ENCODE results near the gene CYFIP1. TPM values are rescaled to one million over a fixed set of nuclear protein-coding genes. Genes with fewer than 3 reads are reported as not detected.

Gene CYFIP1
- total RNA-seq, 1 experiment from 2014 or later: 79.2 TPM

DNA sequence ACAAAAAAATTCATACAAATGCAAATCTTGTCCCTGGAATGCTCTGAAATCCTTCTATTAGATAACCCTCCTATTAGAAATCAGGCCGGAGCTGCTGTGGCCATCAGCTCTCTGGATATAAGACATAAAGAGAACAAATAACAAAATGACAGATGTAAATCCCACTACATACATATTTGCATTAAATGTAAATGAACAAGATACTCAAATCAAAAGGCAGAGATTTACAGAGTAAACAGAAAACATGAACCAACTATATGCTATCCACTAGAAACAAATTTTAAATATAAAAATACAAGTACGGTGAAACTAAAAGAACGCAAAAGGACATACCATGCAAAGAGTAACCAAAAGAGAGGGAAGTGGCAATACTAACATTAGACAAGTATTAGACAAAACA, 10.7 kb downstream of the CYFIP1 start:
- no peak for DNase-seq (ENCODE audit: low spot score)
- Mint-ChIP-seq H3K9me3 (peaks cover 14% of the 10 kb centered on the region), H3K27ac (no peak overlapping the region), H3K4me1 (peaks cover 15% of the 10 kb centered on the region), H3K4me3 (no peak overlapping the region), H3K27me3 (ENCODE audit: low read depth) (no peaks in the 10 kb centered on the region), H3K36me3 (peaks cover 7% of the 10 kb centered on the region)
- no peak for TF ChIP-seq GTF2I (CRISPR knock-in tag; conservative IDR thresholded peaks at IDR 0.05)
- TF ChIP-seq NR3C1 (CRISPR knock-in tag; conservative IDR thresholded peaks at IDR 0.05; ENCODE audit: low read depth): no peak
- TF ChIP-seq, protein P1, sequence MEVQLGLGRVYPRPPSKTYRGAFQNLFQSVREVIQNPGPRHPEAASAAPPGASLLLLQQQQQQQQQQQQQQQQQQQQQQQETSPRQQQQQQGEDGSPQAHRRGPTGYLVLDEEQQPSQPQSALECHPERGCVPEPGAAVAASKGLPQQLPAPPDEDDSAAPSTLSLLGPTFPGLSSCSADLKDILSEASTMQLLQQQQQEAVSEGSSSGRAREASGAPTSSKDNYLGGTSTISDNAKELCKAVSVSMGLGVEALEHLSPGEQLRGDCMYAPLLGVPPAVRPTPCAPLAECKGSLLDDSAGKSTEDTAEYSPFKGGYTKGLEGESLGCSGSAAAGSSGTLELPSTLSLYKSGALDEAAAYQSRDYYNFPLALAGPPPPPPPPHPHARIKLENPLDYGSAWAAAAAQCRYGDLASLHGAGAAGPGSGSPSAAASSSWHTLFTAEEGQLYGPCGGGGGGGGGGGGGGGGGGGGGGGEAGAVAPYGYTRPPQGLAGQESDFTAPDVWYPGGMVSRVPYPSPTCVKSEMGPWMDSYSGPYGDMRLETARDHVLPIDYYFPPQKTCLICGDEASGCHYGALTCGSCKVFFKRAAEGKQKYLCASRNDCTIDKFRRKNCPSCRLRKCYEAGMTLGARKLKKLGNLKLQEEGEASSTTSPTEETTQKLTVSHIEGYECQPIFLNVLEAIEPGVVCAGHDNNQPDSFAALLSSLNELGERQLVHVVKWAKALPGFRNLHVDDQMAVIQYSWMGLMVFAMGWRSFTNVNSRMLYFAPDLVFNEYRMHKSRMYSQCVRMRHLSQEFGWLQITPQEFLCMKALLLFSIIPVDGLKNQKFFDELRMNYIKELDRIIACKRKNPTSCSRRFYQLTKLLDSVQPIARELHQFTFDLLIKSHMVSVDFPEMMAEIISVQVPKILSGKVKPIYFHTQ (CRISPR knock-in tag; IDR thresholded peaks at IDR 0.05): no peak
- TF ChIP-seq KAT7 (CRISPR knock-in tag; IDR thresholded peaks at IDR 0.05; ENCODE audit: borderline replicate concordance): no peak
- no peak for TF ChIP-seq HMGA2 (CRISPR knock-in tag; IDR thresholded peaks at IDR 0.05)
- TF ChIP-seq CBFB (CRISPR knock-in tag; IDR thresholded peaks at IDR 0.05; ENCODE audit: low read depth): no peak
- TF ChIP-seq OVOL2 (CRISPR knock-in tag; IDR thresholded peaks at IDR 0.05; ENCODE audit: borderline replicate concordance): no peak
- TF ChIP-seq, protein P2, sequence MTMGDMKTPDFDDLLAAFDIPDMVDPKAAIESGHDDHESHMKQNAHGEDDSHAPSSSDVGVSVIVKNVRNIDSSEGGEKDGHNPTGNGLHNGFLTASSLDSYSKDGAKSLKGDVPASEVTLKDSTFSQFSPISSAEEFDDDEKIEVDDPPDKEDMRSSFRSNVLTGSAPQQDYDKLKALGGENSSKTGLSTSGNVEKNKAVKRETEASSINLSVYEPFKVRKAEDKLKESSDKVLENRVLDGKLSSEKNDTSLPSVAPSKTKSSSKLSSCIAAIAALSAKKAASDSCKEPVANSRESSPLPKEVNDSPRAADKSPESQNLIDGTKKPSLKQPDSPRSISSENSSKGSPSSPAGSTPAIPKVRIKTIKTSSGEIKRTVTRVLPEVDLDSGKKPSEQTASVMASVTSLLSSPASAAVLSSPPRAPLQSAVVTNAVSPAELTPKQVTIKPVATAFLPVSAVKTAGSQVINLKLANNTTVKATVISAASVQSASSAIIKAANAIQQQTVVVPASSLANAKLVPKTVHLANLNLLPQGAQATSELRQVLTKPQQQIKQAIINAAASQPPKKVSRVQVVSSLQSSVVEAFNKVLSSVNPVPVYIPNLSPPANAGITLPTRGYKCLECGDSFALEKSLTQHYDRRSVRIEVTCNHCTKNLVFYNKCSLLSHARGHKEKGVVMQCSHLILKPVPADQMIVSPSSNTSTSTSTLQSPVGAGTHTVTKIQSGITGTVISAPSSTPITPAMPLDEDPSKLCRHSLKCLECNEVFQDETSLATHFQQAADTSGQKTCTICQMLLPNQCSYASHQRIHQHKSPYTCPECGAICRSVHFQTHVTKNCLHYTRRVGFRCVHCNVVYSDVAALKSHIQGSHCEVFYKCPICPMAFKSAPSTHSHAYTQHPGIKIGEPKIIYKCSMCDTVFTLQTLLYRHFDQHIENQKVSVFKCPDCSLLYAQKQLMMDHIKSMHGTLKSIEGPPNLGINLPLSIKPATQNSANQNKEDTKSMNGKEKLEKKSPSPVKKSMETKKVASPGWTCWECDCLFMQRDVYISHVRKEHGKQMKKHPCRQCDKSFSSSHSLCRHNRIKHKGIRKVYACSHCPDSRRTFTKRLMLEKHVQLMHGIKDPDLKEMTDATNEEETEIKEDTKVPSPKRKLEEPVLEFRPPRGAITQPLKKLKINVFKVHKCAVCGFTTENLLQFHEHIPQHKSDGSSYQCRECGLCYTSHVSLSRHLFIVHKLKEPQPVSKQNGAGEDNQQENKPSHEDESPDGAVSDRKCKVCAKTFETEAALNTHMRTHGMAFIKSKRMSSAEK (CRISPR knock-in tag; IDR thresholded peaks at IDR 0.05; ENCODE audit: borderline replicate concordance): no peak
- TF ChIP-seq TEAD4 (CRISPR knock-in tag; IDR thresholded peaks at IDR 0.05): no peak
- no peak for TF ChIP-seq ZNF317 (CRISPR knock-in tag; IDR thresholded peaks at IDR 0.05; ENCODE audit: borderline replicate concordance, low read depth)
- TF ChIP-seq, protein P3, sequence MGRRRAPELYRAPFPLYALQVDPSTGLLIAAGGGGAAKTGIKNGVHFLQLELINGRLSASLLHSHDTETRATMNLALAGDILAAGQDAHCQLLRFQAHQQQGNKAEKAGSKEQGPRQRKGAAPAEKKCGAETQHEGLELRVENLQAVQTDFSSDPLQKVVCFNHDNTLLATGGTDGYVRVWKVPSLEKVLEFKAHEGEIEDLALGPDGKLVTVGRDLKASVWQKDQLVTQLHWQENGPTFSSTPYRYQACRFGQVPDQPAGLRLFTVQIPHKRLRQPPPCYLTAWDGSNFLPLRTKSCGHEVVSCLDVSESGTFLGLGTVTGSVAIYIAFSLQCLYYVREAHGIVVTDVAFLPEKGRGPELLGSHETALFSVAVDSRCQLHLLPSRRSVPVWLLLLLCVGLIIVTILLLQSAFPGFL (CRISPR knock-in tag; IDR thresholded peaks at IDR 0.05; ENCODE audit: borderline replicate concordance): no peak
- TF ChIP-seq, protein P4, sequence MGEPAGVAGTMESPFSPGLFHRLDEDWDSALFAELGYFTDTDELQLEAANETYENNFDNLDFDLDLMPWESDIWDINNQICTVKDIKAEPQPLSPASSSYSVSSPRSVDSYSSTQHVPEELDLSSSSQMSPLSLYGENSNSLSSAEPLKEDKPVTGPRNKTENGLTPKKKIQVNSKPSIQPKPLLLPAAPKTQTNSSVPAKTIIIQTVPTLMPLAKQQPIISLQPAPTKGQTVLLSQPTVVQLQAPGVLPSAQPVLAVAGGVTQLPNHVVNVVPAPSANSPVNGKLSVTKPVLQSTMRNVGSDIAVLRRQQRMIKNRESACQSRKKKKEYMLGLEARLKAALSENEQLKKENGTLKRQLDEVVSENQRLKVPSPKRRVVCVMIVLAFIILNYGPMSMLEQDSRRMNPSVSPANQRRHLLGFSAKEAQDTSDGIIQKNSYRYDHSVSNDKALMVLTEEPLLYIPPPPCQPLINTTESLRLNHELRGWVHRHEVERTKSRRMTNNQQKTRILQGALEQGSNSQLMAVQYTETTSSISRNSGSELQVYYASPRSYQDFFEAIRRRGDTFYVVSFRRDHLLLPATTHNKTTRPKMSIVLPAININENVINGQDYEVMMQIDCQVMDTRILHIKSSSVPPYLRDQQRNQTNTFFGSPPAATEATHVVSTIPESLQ (CRISPR knock-in tag; IDR thresholded peaks at IDR 0.05): no peak
- no peak for TF ChIP-seq NR1H2 (CRISPR knock-in tag; IDR thresholded peaks at IDR 0.05)
- TF ChIP-seq SP1 (CRISPR knock-in tag; conservative IDR thresholded peaks at IDR 0.05): no peak
- TF ChIP-seq, protein P5, sequence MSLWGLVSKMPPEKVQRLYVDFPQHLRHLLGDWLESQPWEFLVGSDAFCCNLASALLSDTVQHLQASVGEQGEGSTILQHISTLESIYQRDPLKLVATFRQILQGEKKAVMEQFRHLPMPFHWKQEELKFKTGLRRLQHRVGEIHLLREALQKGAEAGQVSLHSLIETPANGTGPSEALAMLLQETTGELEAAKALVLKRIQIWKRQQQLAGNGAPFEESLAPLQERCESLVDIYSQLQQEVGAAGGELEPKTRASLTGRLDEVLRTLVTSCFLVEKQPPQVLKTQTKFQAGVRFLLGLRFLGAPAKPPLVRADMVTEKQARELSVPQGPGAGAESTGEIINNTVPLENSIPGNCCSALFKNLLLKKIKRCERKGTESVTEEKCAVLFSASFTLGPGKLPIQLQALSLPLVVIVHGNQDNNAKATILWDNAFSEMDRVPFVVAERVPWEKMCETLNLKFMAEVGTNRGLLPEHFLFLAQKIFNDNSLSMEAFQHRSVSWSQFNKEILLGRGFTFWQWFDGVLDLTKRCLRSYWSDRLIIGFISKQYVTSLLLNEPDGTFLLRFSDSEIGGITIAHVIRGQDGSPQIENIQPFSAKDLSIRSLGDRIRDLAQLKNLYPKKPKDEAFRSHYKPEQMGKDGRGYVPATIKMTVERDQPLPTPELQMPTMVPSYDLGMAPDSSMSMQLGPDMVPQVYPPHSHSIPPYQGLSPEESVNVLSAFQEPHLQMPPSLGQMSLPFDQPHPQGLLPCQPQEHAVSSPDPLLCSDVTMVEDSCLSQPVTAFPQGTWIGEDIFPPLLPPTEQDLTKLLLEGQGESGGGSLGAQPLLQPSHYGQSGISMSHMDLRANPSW (CRISPR knock-in tag; conservative IDR thresholded peaks at IDR 0.05; ENCODE audit: low read depth): no peak
- TF ChIP-seq ZNF121 (CRISPR knock-in tag; IDR thresholded peaks at IDR 0.05): no peak
- no peak for TF ChIP-seq SMAD4 (CRISPR knock-in tag; IDR thresholded peaks at IDR 0.05)
- no peak for TF ChIP-seq FOXJ3 (CRISPR knock-in tag; IDR thresholded peaks at IDR 0.05; ENCODE audit: borderline replicate concordance)
- no peak for TF ChIP-seq ZNF423 (CRISPR knock-in tag; IDR thresholded peaks at IDR 0.05)
- no peak for ATAC-seq
- CTCF ChIA-PET: no interaction called here
- POLR2A ChIA-PET: no interaction called here

All from WTC11 (cell line).